ENCODE results near the gene CTDSPL2.
"Not testable (repeated sequence)": the region's sequence is repeated elsewhere in the genome, so short reads cannot be mapped to it uniquely, and the experiment has no call there.

Gene CTDSPL2

DNA sequence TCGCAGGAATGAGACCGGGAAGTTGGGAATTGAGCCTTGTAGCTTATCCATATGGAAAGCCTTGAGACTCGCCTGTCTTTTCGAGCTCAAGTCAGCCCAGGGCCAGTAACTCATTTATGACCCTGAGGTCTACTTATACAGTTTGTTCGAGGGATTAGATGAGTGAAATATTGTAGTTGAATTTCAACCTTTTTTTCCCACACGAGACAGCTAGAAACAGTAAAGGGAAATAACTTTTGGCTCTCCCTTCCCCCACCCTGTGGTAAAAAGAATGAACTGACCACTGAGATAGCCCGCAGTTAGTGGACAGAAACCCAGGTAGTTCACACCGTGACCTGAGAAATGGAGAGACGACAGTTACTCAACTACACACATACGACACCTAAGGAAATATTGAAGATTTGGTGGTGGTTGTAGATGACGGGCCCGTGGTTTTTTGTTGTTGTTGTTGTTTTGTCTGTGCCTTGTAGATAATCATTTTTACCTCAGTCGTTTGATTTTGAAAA lies 110.4 kb downstream of the CTDSPL2 start:
- no peak for DNase-seq (ENCODE audit: low read depth in 2 of 2, low spot score in 1 of 2)

DNA sequence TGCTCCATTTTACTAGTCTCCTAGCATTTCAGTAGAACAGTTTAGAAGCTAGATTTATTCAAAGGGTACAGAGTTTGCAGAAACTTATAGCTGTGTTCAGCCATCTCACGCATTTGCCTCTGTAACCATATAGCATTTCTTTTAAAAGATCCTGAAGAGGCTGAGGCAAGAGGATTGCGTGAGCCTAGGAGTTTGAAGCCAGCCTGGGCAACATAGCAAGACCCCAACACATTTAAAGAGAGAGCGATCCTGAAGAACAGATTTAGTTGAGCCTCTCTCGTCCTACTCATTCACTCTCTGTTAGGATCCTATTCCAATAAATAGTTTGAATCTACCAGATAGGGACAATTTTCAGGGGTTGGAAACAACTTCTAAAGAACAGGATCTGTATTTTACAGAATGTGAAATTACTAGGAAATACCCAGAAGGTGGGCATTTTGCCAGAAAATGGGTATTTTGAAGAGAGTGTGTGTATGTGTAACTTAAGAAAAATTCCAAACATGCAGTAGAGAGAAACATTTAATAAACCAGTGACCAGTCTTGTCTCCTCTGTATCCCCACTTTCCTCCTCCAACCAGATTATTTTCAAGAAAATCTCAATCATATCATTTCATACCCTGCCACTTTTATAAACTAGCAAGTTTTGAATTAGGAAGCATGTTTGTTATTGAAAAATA lies 114.0 kb downstream of the CTDSPL2 start:
- no peak for DNase-seq (ENCODE audit: low read depth in 2 of 2, low spot score in 1 of 2)

DNA sequence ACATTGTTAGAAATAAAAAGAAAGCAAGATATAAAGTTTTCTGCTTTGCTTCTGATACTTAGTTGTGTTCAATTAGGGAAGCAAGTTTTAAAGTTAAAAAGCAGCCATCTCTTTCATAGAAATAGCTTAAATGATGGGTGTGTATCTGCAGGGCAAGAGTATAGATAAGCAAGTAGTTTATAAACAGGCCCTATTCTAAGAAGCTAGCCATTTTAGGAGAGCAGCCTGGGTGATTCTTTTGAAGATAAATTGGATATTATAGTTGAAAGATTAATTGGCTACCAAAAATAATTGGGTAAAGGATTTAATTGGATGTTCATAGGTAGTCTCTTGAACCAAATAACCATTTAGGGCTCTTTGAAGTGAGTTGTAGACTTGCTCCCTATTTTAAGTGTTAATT lies 115.2 kb downstream of the CTDSPL2 start:
- DNase-seq (ENCODE audit: low read depth in 2 of 2, low spot score in 1 of 2): no peak

DNA sequence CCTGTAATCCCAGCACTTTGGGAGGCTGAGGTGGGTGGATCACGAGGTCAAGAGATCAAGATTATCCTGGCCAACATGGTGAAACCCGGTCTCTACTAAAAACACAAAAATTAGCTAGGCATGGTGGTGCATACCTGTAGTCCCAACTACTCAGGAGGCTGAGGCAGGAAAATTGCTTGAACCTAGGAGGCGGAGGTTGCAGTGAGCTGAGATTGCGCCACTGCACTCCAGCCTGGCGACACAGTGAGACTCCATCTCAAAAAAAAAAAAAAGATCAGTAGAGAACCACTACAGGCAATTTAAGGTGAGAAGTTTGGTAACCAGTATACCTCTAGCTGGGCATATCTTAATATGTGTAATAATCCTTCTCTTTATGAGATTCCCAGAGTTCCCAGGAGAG lies 117.3 kb downstream of the CTDSPL2 start:
- DNase-seq (ENCODE audit: low read depth in 2 of 2, low spot score in 1 of 2): not testable (repeated sequence)

DNA sequence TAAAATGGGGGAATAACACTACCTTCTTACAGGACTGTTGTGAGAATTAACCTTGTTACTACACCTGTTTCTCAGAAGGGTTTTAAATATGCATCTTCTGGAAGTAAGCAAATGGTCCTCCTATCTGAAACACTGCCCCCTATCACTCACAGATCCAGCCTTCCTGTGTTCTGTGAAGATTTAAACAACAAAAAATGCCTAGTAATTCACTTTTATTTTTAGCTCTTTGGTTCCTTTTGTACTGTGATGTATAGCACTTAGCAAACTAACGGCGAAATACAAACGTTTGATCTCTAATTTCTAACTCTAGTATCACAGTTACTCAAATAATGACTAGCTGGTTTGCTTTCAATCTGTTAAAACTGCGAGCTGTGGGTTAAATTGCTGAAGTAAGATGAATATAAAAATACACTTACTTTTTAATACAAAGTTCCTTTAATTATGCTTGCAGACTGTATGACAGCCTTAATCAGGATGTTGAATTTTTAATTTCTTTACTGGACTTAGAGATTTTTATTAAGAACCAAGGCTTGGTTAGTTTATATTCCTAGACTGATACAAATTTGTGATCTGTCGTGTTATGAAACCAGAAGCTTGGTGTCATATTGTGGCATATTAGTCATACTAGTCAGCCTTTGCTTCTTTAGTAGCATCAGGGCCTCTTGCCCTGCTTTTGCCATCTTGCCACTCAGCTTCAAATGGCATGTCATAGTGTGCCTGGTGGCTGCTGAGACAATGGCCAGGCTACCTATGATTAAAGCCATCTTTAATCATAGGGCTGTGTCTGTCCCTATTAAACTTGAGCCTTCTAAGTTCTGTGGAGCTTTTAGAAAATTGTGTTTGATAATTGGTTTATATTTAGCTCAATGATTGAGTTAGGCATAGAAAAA lies 118.7 kb downstream of the CTDSPL2 start:
- no peak for DNase-seq (ENCODE audit: low read depth in 2 of 2, low spot score in 1 of 2)

DNA sequence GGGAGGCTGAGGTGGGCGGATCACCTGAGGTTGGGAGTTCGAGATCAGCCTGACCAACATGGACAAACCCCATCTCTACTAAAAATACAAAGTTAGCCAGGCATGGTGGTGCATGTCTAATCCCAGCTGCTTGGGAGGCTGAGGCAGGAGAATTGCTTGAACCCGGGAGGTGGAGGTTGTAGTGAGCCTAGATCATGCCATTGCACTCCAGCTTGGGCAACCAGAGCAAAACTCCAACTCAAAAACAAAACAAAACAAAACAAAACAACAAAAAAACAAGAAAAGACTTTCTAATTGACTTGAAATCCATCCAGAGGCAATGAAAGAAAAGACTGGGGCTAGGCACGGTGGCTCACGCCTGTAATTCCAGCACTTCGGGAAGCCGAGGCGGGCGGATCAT lies 121.7 kb downstream of the CTDSPL2 start:
- not testable (repeated sequence) for DNase-seq (ENCODE audit: low read depth in 2 of 2, low spot score in 1 of 2)

DNA sequence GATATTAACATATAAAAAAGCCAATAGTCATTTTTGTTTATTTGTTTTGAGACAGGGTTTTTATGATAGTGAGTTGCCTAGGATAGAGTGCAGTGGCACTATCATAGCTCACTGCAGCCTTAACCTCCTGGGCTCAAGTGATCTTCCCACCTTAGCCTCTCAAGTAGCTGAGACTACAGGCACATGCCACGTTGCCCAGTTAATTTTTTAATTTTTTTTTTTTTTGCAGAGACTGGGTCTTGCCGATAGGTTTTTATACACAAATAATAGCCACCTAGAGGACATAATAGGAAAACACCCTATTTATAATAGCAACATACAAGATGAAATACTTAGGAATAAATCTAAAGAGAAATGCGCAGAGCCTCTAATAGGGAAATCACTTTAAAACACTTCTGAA lies 122.8 kb downstream of the CTDSPL2 start:
- no peak for DNase-seq (ENCODE audit: low read depth in 2 of 2, low spot score in 1 of 2)

DNA sequence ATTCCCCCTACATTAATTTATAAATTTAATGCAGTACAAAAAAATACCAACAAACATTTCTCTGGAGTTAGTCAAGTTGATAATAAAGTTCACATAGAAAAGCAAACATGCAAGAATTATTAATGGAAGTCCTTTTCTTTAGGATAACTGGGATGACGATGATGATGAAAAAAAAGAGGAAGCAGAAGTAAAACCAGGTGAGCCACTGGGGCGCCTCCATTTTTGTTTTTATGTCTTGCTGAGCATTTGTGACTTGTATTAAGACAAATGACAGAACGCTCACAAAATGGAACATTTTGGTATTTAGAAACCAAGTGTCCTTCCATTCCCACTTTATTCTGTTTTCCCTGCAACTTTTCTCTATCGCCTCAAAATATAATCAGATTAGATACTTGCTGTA lies 123.3 kb downstream of the CTDSPL2 start:
- no peak for DNase-seq (ENCODE audit: low read depth in 2 of 2, low spot score in 1 of 2)

DNA sequence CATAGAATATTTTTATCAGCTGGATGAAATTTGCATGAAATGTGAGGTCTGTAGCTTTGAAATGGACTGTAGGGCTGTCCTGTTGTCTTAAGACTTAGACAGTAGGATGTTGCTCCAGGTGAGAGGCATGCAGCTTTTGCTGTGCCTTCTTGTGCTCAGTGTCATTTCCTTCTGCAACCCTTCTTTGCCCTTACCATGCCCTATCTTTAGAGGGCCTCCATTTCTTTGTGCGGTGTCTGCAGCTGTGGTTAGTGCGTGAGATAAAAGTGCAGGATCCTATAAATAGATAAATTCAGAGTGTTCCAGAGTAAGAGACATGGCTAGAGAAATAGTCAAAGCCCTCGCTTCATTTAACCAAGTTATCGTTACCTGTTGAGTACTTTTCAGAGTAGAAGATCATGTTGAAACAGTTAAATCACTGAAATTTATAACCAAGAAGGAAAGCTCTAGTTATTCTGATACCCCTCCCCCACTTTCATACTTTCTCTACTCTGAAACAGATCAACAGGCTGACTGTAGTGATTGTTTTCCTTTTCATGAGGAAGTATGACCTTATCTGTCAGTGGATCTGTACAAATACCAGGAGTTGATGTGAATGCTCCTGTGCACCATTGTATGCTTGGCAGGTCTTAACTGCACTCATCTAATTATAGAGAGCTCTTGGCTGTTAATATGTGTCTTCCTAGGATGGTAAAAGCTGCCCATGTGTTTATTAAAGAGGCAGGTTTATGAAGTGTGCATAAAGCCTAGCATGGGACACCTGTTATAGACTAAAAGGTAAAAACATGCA lies 127.7 kb downstream of the CTDSPL2 start:
- DNase-seq (ENCODE audit: low read depth in 2 of 2, low spot score in 1 of 2): no peak

DNA sequence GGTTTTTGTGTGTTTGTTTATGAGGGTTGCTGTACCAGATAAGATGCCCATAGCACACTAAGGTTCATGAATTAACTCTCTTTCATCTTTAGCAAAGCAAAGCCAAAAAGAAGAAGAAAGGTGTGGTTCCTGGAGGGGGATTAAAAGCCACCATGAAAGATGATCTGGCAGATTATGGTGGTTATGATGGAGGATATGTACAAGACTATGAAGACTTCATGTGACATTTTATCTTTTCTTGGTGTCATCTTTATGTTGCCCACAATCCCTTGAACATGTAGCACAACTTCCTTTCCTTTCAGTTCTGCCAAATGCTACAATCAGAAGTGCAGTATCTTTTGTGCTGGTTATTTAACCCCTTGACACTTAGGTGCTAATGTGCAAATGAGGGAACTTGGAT lies 133.5 kb downstream of the CTDSPL2 start:
- DNase-seq (ENCODE audit: low read depth in 2 of 2, low spot score in 1 of 2): not testable (repeated sequence)

DNA sequence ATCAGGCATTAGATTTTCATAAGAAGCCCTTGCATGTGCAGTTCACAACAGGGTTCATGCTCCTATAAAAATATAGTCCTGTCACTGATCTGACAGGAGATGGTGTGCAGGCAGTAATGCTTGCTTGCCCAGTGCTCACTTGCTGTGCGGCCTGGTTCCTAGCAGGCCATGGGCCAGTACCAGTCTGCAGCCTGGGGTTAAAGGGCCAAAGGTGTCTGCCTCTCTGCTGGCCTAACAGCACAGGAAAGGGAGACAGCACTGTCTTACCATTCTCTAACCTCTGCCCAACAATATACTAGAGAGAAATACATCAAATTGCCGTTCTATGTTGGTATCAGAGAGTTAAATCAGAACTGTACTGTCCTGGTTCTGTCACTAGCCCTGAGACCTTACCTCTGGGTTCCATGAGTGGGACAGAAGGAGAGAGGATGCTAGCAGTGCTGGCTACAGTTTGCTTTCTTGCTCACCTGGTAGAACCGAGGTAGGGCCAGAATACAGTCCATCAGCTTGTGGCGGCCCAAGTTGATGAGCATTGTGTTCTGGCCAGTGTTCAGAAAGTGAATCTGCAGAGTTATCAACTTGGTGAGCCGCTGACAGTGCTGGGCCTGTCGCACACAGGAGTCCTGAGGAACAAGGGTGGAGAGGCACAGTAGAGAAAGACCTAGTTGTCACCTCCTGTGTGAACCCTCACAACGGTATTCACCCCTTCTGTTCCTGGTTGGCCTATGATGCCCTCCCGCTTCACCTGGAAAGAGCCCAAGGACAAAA lies 138.1 kb downstream of the CTDSPL2 start:
- no peak for DNase-seq (ENCODE audit: low read depth in 2 of 2, low spot score in 1 of 2)

DNA sequence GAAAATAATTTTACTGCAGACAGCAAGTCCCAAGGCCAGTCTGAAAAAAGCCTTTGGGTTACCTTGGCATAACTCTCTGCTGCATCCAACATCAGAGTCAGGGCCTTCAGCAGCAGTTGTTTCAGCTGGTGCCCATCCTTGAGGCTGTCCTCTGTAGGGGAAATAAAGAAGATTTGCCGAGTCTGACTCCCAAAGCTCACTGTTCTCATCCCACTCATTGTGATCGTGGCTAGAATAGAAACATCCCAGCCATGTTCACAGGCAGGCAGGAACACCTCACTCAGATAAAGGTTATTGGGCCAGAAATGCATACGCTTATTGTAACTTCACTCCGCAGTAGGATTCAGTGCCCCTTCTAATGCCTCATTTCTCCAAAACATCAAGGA lies 138.7 kb downstream of the CTDSPL2 start:
- no peak for DNase-seq (ENCODE audit: low read depth in 2 of 2, low spot score in 1 of 2)

DNA sequence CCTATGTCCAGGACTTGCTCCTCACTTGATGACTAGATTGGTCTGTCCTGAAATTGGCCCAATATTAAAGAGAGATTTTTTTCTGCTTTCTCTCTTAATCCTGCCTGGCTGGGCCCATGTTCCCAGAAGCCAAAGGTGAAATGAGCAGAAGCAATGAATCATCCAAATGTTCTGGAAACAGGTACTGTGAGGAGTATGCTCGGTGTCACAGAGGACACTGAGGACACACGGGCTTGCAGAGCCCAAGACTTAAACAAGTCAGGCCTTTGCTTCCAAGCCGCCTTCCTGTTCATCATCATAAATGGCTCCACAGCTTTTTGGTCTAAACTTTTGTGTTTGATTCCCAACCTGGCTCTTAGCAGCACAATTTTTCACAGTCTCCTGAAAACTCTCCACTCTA lies 140.9 kb downstream of the CTDSPL2 start:
- DNase-seq (ENCODE audit: low read depth in 2 of 2, low spot score in 1 of 2): no peak

DNA sequence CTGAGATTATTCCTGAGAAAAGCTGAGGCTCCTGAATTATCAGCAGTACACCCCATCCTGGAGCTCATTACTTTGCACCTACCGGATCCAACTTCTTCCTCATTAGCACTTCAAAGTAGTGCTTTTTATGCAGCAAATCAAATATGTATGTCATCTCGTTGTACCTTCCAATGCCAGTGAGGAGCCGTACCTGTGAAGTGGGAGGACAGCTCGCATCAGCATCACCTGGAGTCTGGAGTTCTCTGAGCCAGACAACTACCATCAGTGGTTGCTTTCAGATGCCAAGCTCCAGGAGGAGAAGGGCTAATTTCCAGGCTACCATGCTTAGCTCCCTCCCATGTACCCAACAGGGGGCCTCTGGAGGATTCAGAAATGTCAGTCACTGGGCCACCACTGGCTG lies 141.9 kb downstream of the CTDSPL2 start:
- no peak for DNase-seq (ENCODE audit: low read depth in 2 of 2, low spot score in 1 of 2)

DNA sequence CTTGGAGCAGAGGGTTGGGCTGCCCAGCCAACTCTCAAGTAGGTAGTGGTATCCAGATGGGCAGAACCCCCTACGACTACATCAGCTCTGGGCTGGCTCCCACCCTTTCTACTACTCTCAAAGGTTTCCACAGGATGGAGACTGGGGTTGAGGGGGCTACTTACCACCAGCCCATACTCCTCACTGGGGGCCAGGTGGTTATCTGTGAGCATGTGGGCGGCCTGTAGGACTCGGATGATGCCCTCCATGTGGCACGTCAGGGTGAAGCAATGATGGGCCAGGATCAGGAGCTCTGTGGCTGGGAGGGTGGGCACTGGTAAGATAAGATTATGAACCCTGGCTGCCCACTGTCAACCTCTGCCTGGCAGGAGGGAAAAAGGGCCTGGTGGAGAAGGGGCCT lies 142.9 kb downstream of the CTDSPL2 start:
- no peak for DNase-seq (ENCODE audit: low read depth in 2 of 2, low spot score in 1 of 2)

DNA sequence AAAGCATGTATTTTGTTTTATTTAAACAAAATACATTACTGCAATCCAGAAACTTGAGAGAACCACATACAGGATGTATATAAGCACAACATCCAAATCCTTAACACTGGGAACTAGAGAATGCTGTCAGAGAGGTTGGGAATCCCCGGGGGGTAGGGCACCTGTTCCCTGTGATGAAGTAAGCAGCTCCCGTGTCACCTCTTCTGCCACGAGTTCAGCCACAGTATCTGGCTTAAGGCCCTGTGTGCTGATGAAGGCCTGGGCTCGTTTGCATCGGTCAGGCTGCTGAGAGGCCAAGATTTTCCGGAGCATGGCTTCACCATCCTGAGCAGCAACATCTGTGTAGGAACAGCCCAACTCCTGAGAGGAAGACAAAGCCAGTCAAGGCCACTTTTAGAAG lies 146.0 kb downstream of the CTDSPL2 start:
- no peak for DNase-seq (ENCODE audit: low read depth in 2 of 2, low spot score in 1 of 2)

DNA sequence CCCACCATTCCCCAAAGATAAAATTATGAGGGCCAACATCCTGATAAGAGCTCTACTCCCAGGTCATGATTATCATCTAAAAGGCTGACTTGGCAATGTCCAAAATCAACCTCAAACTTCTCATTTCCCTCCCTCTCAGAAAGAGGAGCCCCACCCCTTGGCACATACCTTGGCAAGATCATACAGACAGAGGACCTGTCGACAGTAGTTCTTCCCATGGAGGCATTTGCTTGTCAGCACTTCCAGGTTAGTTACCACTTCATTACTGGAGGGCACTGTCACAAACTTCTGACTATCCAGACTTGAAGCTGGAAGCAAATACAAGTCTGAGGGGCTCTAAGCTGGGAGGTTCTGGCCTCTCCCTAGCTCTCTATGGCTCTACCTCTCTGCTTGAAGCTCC lies 147.3 kb downstream of the CTDSPL2 start:
- no peak for DNase-seq (ENCODE audit: low read depth in 2 of 2, low spot score in 1 of 2)
